ENCODE results near the gene APEH.

DNA sequence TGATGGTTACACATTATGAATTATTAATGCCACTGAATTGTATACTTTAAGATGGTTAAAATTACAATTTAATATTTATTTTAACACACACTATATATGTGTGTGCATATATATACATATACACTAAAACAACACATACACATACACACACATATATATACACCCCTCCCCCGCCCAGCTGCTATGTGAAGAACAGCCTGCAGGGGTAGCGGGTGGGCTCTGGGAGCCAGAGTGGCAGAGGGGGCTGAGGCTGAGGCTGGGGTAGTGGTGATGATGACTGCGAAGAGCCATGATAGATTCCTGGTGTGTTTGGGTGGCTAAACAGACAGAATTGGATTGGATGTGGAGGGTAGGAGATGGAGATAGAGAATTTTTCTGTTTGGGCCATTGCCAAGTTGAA lies 39.4 kb upstream of the APEH start:
- no peak for TF ChIP-seq POLR2A (IDR thresholded peaks at IDR 0.05)
- TF ChIP-seq, protein P1, sequence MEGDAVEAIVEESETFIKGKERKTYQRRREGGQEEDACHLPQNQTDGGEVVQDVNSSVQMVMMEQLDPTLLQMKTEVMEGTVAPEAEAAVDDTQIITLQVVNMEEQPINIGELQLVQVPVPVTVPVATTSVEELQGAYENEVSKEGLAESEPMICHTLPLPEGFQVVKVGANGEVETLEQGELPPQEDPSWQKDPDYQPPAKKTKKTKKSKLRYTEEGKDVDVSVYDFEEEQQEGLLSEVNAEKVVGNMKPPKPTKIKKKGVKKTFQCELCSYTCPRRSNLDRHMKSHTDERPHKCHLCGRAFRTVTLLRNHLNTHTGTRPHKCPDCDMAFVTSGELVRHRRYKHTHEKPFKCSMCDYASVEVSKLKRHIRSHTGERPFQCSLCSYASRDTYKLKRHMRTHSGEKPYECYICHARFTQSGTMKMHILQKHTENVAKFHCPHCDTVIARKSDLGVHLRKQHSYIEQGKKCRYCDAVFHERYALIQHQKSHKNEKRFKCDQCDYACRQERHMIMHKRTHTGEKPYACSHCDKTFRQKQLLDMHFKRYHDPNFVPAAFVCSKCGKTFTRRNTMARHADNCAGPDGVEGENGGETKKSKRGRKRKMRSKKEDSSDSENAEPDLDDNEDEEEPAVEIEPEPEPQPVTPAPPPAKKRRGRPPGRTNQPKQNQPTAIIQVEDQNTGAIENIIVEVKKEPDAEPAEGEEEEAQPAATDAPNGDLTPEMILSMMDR (IDR thresholded peaks at IDR 0.05) = no peak

All from esophagus squamous epithelium (tissue), 4 donors.